EL (cell line): ENCODE measurements around the gene FAM120B.
"Not testable (repeated sequence)": the region's sequence is repeated elsewhere in the genome, so short reads cannot be mapped to it uniquely, and the experiment has no call there.

Experiments used
- DNase-seq: peaks from one replicate; pipeline ENCODE4 v3.0.0-alpha.2; 2016

Gene FAM120B

DNA sequence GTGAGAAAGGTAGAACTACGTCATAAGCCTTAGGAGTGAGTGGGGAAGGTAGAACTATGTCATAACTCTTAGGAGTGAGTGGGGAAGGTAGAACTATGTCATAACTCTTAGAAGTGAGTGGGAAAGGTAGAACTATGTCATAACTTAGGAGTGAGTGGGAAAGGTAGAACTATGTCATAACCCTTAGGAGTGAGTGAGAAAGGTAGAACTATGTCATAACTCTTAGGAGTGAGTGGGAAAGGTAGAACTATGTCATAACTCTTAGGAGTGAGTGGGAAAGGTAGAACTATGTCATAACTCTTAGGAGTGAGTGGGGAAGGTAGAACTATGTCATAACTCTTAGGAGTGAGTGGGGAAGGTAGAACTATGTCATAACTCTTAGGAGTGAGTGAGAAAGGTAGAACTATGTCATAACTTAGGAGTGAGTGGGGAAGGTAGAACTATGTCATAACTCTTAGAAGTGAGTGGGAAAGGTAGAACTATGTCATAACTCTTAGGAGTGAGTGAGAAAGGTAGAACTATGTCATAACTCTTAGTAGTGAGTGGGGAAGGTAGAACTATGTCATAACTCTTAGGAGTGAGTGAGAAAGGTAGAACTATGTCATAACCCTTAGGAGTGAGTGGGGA lies 92.3 kb downstream of the FAM120B start:
- DNase-seq = not testable (repeated sequence)

DNA sequence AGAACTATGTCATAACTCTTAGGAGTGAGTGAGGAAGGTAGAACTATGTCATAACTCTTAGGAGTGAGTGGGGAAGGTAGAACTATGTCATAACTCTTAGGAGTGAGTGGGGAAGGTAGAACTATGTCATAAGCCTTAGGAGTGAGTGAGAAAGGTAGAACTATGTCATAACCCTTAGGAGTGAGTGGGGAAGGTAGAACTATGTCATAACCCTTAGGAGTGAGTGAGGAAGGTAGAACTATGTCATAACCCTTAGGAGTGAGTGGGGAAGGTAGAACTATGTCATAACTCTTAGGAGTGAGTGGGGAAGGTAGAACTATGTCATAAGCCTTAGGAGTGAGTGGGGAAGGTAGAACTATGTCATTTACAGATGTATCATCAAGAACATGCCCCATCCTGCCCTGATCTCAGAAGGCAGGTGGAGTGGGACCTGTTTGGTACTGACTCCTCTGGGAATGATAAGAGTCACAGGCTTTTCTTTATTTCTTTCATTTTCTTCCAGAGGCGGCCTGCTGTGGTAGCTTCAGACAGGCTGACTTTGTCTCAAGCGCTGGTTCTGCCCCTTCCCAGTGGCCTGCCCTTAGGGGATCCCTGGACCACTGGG lies 93.5 kb downstream of the FAM120B start:
- not testable (repeated sequence) for DNase-seq

DNA sequence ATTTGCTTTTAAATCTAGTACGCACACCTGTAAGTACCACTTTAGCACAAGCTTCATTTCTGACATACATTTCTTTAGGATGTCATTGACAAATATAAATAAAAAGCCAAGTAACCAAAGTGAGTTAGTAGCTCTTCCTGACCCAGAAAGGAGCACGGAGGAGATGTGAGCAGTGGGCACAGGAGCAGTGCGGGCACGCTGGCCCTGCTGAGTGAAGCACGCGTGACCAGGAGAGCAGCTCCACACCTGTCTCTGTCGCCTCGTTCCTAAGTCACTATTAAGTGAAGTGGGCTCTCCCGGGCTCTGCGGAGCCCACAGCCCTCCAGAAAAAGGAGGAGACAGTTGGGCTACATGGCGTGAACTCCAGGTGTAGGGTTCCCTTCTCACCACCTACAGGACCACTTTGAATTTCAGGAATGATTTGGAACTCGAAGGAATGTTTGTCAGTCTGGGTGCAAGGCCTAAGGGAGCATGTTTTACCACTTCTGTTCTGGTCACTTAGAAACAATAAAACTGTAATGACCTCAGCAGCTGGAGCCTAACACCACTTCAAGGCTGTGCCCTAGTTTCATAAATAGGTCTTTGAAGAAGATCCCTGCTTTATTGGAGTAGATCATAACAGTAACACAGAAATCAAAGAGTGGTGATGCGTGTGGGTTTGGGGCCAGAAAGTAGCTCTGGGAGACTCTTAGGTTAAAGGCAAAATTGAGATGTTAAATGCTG lies 95.9 kb downstream of the FAM120B start:
- no peak for DNase-seq

DNA sequence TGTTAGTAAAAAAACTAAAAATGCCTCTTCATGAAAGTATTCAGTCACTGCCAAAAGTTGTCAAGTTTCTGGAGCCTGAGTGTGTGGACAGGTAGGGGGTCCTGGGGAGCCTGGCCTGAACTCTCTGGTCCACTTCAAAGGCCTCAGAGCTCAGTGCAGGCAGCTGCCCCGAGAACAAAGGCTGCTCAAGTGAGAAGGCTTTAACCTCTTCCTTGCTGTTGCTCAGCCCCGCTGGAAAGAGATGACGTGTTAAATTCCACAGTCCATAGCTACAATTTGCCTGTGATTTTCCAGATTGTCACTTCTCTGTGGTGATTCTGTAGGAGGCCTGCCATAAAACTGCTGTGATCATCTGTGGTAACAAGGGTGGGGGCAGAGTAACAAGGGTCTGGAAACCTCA lies 96.9 kb downstream of the FAM120B start:
- peak; percentile 67 for DNase-seq

DNA sequence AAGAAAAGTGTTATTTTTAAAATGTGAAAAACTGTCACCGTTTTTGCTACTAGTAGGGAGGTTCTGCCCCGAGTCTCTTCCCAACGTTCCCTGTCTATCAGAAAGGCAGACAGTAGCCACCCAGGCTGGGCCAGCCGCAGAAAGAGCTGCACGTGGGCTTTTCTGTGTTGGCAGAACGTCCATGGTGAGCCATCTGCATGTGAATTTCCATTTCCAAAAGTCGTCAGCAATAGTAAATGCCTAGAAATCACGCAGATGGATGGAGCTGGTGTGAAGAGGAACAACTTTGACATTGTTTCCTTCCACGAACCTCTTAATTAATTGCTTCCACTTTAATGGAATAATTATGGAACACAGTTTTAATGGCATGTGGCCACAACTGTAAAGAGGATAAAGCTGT lies 97.5 kb downstream of the FAM120B start:
- no peak for DNase-seq

DNA sequence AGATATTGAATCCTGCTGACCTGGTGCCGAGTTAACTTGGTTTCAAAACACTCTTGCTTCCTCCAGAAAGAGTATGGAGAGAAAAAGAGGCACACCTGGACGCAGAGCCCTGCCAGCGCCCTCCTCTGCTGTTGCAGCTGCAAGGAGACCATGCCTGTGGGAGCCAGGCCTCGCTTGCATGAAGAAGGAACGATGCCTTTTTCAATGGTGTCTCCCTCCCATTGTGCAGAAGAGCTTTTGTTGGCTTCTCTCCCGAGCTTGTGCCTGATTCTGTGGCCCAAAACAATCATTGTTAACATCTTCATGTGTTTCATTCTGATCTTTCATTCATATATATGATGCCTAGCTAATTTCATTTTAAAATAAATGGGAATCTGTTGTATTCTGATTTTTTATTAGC lies 98.1 kb downstream of the FAM120B start:
- DNase-seq = no peak

DNA sequence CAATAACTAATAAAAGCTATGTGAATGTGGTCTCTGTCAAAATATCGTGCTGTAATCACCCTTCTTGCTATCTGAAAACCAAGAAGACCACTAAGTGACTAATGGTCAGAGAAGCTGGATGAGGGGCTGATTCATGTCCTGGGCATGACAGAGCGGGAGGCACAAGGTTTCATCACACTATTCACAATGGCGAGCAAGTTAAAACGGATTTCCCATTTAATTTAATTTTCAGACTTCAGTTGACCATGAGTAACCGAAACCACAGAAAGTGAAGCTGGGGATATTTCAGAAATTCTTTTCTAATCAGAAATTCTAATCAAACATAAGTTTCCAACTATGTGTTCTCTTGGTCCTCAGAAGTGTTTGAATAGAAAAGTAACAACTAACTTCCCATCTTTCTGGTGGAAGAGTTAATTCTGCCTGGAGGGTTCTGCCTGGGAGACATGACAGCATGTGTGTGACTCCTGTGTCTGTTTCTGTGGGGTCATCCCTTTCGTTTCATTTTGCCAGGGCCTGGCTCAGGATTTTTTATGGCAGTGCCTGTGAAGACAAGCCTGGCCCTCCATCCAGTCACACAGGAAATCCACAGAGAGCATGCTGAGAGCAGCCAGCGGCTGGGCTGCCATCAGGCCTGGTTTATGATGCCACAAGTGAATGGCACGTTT lies 98.9 kb downstream of the FAM120B start:
- DNase-seq = peak; percentile 98

DNA sequence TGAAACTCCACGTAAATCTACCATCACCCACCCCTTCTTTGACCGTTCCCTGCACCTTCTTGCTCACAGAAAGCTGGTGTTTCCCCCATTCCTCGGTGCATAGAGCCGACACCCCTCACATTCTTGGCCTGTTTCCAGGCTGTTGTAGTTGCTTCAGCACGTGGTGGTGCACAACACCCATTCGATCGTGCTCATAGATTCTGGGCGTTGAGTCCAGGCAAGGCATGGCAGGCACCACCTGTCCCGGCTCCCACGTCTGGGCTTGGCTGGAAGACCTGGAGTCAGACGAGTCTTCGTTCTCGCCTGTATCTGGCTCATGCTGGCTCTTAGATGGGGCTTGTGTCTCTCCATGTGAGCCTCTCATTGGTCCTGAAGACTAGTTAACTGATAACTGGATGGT lies 100.6 kb downstream of the FAM120B start:
- DNase-seq = no peak

DNA sequence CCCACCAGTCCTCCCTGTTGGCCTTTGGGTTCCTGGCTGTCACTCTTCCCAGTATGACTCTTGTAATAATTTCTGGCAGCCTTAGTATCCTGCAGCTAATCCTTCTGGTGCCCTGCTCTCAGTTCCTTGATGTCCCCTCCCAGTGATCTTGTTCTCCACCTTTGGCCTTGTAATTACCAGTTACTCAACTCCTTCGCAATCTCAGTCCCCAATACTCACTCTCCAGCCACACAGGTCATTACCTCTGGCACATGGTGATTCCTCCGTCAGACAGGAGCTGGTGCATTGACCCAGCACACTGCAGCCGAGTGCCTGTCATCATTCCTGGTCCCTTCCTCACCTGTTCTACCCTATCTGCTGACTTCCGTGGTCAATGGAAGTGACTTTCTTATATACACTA lies 101.4 kb downstream of the FAM120B start:
- DNase-seq = no peak

DNA sequence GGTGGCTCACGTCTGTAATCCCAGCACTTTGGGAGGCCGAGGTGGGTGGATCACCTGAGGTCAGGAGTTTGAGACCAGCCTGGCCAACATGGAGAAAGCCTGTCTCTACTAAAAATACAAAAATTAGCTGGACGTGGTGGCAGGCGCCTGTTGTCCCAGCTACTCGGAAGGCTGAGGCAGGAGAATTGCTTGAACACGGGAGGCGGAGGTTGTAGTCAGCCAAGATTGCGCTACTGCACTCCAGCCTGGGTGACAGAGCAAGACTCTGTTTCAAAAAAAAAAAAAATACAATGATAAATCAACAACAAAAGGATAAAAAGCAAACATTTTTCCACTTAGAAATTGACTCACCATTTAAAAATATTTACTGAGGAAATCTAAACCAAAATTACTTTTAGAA lies 103.2 kb downstream of the FAM120B start:
- not testable (repeated sequence) for DNase-seq

DNA sequence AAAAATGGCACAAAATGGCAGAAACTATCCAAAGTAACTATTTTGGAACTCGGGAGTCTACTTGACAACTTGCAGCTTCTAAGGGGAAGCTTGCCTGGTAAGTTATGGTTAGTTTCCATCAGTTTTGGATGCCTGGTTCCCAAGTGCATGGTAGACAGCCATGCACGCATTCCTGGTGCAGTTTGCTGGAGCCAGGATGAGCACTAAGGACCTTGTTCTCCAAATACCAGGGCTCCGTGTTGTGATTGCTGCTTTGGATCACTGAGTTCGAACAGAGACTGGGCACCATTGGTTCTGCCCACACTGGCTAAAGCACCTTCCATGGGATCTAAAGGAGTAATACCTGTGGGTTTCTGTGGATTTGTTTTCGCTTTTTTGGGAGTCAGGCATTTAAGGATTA lies 103.7 kb downstream of the FAM120B start:
- no peak for DNase-seq

DNA sequence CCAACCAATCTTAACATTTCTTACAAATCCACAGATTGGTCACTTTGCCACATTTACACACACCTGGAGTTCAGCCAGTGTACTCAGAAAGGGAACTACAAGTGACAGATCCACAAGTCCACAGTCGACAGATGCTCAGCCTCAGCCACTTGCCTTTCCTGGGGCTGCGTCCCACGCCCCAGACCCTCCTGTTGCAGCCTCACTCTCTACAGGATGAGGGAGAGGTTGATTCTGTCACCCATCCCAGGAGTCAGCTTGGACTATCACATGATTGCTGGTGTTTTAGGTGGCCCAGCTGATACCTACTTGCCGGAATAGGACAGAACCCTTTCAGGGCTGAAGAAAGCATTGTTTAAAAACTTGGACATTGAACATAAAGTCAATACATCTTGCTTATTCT lies 108.8 kb downstream of the FAM120B start:
- no peak for DNase-seq

DNA sequence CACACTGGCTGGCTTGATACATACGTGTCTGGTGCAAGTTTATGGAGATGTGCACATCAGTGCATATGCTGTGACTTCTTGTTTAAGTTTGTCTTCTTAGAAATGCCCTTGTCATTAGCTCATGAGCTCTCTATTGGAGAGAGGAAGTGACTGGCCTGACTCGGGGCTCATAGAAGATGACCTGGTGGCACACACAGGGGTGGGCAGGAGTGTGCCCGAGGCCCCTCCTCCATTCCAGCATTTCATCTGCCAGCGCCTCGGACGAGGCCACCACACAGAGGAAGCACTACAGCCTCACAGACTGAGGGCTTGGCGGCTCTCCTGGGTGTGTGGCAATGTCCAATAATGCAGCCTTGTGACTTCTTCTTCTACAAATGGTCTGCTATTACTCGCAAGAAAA lies 109.7 kb downstream of the FAM120B start:
- no peak for DNase-seq

DNA sequence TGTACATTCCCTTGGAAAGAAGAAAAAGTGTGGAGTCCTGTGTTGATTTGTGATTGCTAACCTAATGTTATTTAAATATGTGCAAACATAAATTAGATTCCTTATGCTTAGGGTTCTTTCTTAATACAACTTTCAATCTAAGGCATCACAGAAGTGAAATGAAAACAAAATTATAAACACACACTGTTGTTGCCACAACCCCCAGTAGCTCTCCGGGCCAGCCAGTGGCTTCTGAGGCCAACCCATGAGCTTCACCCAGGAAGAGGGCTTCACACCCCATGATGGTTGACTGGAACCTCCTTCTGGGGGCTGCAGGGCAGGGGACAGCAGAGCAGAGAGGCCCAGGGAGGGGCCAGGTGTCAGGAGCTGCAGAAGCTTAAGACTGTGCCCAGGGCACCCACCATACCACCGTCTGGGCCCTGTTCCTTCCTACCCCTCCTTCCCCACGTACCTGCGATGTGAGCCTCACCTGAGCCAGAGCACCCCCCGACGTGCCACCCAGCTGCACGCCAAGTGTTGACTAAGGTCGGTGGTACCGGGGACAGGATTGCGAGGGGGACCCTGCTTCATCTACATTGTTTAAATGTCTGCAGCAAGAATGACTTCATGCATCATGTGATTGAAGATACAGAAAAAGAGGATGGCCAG lies 110.5 kb downstream of the FAM120B start:
- no peak for DNase-seq

DNA sequence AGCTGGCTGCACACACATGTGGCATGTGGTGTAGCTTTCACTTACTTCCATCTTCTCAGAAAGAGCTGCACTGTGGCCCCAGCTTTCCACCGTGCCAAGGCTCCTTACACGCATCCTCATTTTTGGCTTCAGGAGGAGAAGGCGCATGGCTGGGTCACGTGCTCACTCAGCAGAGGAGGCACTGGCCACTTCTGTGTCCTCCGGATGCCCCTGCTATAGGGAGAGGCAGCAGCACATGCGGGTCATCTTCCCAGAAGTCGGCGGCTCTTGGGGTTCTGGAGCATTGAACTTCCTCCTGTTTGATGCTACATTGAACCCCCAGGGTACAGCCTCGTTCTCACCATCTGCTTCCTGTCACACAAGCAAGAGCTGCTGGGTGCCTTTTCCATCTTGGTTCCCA lies 111.3 kb downstream of the FAM120B start:
- DNase-seq = no peak

DNA sequence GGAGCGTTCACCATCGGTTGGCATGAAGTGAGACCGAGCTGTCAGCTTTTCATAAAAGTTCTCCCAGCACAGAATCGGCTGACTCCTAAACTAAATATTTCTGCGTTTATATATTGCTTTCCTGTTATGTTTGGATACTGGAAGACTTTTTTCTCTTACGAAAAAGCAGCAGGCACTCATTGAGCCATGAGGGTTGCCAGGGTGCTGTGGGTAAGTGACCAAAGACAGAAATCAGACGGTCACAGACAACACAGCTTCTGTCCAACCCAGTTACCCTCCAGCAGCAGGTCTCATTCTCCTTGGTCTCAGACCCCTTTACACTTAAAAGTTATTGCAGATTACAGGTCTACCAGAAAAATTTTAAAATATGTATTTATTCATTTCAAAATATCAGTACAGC lies 113.7 kb downstream of the FAM120B start:
- DNase-seq = no peak

DNA sequence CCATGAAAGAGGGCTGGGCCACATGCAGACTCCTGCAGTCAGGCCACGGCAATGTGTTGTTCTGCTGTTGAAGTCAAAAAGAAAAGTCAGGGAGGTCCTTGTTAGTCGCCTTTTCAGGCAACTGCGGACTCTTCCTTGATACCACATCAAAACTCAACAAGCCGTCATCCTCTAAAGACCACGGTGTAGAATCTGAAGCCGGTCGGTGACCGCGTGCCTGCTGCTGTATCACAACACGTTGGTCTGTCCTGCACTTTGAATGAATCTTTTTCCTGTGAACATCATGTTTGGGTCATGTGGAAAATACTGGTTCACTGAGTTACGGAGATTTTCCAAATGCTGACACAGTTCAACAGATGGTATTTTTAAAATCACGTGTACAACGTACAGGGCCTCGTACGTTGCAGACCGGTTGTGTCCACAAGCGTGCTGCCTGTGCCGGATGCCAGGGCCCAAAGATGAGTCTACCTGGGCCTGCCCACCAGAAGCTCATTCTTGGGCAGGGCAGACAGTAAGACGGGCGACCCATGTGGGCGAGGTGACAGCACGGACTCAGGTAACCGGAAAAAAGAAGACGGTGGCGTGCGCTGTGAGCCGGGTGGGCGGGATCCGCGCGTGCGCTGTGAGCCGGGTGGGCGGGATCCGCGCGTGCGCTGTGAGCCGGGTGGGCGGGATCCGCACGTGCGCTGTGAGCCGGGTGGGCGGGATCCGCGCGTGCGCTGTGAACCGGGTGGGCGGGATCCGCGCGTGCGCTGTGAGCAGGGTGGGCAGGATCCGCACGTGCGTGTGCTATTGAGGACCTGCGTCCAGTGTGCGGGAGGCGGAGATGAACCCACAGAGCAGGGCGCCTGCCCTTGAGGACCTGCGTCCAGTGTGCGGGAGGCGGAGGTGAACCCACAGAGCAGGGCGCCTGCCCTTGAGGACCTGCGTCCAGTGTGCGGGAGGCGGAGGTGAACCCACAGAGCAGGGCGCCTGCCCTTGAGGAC lies 114.5 kb downstream of the FAM120B start:
- DNase-seq = no peak

DNA sequence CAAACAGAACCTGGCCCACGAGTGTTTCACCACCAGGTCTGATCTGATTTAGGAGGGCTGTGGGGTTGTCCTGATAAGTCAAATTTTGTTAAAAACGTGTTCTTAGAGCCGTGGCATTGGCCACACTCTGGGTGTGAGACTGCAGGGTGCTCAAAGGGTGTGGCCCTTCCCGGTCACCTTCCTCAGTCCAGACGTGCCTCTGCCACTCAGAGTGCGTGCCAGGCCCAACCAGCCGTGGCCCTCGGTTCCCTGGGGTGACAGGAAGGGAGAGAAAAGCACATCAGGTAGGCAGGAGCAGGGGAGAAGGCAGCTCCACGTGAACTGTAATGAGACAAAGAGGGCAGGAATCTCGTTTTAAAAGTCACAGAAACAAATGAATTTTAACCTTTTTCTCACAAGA lies 115.4 kb downstream of the FAM120B start:
- DNase-seq = no peak

DNA sequence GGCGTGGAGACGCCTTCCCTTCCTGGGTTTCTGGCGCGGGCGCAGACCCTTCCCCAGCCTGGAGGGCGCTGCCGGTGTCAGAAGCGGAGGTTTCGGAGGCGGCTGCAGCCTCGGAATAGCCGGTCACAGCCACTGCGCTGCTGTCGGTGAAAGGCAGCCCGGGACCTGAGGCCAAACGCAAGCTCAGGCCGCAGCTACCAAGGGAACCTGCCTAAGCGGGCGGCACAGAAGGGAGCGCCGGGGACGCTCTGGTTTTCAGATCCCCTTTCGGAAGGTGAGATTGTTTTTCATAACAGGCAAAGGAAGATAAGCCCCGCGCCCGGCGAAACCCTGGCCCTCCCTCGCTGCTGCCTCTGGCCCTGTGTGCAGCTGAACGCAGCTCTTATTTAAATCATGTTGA lies 116.5 kb downstream of the FAM120B start:
- DNase-seq = no peak

DNA sequence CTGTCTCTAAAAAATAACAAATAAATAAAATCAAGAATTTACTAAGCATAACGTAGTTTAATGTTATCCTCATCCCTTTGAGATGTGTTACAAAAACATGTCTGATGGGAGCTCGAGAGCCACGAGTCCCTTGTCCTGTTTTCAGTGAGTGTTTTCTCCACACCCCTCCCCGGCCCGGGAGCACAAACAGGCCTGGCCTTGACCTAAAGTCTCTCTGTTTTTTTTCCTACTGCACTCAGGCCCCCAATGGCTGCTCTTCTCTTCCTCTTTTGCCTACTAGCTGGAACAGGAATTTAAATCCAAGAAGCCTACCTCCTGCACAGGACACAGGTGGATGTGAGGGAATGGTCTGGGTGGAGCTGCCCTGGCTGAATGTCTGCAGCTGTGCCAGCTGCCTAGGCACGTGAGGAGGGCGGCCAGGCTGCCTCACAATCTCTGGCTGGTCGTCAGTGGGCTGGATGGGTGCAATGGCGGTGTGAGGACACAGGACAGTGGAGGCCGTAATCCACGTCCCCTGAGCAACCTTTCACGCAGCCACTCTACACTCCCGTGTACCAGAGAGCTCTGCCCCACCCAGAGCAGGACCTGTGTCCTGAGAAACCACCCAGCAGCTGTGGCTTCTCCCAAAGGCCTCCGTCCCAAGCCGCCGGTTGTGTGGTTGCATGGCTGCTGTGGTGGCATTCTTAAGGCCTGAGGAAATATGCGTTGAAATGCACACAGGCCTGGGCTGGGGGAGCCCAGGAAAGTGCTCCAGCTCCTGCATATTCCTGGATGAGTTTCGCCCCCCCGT lies 117.5 kb downstream of the FAM120B start:
- DNase-seq = no peak

DNA sequence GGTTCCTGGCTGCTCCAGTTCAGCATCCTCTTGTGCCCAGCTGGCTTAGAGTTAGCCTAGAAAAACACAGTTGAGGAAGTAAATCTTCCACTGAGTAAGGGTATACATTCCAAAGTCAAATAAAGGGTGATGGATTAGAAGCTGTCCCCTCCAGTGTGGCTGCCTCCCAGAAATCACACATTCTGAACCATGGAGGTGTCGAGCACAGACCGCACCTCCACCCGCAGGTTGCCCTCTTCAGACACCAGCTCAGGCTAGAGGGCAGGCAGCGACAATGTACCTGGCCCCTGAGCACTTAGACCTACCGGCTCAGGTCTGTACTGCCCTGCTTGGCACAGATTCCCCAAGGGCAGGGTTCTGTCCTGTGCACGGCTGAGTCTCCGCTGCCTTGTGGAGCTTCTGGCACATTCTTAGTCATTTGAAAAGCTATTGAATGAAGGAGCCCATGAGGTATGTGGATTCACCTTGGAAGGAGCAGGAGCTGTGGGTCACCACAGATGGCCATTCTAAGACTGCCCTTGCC lies 118.1 kb downstream of the FAM120B start:
- no peak for DNase-seq
